ENCODE measurements around the gene MUC4. TPM values are rescaled to one million over a fixed set of nuclear protein-coding genes. Genes with fewer than 3 reads are reported as not detected.

Gene MUC4
- polyA plus RNA-seq, 1 experiment, result not detected

- ChIA-PET POLR2A (no interaction called here), CTCF (no interaction called here)
- Histone ChIP-seq H3K9me3 (ENCODE audit: control insufficient read depth, insufficient read depth, low read length) (peaks cover 6% of the 10 kb centered on the region; the same call in 1 of the 2 replicates), H3K27ac (ENCODE audit: low read depth, low read length) (no peak overlapping the region), H3K27me3 (ENCODE audit: control insufficient read depth, insufficient read depth, low read length) (peaks cover 27% of the 10 kb centered on the region), H3K4me3 (ENCODE audit: low read depth, low read length) (no peak overlapping the region)
- no peak for DNase-seq (ENCODE audit: low read depth, low spot score)
- TF ChIP-seq, protein P1, sequence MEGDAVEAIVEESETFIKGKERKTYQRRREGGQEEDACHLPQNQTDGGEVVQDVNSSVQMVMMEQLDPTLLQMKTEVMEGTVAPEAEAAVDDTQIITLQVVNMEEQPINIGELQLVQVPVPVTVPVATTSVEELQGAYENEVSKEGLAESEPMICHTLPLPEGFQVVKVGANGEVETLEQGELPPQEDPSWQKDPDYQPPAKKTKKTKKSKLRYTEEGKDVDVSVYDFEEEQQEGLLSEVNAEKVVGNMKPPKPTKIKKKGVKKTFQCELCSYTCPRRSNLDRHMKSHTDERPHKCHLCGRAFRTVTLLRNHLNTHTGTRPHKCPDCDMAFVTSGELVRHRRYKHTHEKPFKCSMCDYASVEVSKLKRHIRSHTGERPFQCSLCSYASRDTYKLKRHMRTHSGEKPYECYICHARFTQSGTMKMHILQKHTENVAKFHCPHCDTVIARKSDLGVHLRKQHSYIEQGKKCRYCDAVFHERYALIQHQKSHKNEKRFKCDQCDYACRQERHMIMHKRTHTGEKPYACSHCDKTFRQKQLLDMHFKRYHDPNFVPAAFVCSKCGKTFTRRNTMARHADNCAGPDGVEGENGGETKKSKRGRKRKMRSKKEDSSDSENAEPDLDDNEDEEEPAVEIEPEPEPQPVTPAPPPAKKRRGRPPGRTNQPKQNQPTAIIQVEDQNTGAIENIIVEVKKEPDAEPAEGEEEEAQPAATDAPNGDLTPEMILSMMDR (IDR thresholded peaks at IDR 0.05; ENCODE audit: low read depth, low read length), result no peak
These were observed 1.3 kb downstream of the MUC4 start for GRCh38 chr3:195810455-195810845.

DNA sequence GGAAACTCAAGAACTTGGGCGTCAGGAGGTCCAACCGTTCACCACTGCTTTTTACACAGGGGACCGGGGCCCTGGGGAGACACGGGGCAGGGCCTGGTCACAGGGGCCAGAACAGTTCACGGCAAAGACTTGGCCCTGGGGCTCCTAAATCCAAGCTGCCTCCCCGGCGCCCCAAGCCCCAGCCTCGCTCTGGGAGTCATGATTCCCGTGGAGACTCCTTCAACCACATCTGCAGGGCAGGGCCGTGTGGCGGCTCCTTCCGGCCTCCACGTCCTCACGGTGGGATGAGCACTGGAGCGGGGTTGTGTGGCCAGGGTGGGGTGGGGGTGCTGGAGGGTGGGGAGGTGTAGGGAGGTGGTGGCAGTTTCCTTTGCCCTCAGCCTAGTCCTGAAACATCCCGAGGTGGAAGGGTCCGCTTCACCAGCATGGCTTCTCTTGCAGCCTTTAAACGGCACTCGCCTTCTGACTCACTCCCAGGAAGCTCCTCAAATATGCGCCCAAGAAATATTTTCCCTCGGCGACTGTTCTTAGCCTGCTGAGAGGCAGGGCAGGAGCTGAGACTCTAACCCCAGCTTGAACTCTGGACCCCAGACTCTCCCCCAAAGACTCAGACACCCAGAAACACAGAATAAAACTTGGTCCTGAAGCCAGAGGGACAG lies 1.8 kb downstream of the MUC4 start:
- DNase-seq (ENCODE audit: low read depth, low spot score), result no peak
- CTCF ChIA-PET, result no interaction called here
- Histone ChIP-seq H3K27ac (ENCODE audit: low read depth, low read length) (no peak overlapping the region), H3K9me3 (ENCODE audit: control insufficient read depth, insufficient read depth, low read length) (peaks cover 6% of the 10 kb centered on the region; the same call in 1 of the 2 replicates), H3K4me3 (ENCODE audit: low read depth, low read length) (no peak overlapping the region), H3K27me3 (ENCODE audit: control insufficient read depth, insufficient read depth, low read length) (peaks cover 23% of the 10 kb centered on the region)
- POLR2A ChIA-PET, result no interaction called here
- TF ChIP-seq, protein P1 (IDR thresholded peaks at IDR 0.05; ENCODE audit: low read depth, low read length), result no peak

DNA sequence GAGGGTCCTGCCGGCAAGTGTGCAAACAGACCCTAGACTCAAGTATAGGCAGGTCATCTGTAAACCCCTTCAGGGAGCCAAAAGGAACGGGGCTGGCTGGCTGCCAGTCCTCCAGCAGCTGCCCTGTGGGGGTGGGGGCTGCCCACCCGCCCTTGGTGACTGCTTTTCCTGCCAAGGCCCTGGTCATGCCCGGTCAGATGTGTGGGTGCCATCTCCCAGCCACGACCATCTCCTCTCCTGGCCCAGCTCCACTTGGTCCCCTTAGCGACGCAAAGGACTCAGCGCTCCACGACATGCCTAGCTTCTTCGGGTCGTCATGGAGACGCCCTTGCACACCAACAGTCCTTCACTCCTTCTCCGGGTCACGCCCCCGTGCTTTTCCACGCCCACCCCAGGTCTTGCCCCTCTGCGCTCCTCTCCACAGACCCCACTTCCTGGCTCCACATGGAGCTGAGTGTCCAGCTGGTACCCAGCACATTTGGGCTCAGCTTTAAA lies 2.4 kb downstream of the MUC4 start:
- DNase-seq (ENCODE audit: low read depth, low spot score), result no peak
- ChIA-PET POLR2A (no interaction called here), CTCF (no interaction called here)
- no peak overlapping the region for H3K4me3 ChIP-seq (ENCODE audit: low read depth, low read length)
- peaks cover 6% of the 10 kb centered on the region; the same call in 1 of the 2 replicates for H3K9me3 ChIP-seq (ENCODE audit: control insufficient read depth, insufficient read depth, low read length)
- no peak overlapping the region for H3K27ac ChIP-seq (ENCODE audit: low read depth, low read length)
- TF ChIP-seq, protein P1 (IDR thresholded peaks at IDR 0.05; ENCODE audit: low read depth, low read length), result no peak
- peaks cover 24% of the 10 kb centered on the region for H3K27me3 ChIP-seq (ENCODE audit: control insufficient read depth, insufficient read depth, low read length)

GRCh38 chr3:195808741-195809290 lies 2.9 kb downstream of the MUC4 start:
- Histone ChIP-seq H3K27me3 (ENCODE audit: control insufficient read depth, insufficient read depth, low read length) (peaks cover 27% of the 10 kb centered on the region), H3K27ac (ENCODE audit: low read depth, low read length) (no peak overlapping the region), H3K9me3 (ENCODE audit: control insufficient read depth, insufficient read depth, low read length) (peaks cover 6% of the 10 kb centered on the region; the same call in 1 of the 2 replicates), H3K4me3 (ENCODE audit: low read depth, low read length) (no peak overlapping the region)
- ChIA-PET CTCF (no interaction called here), POLR2A (no interaction called here)
- TF ChIP-seq, protein P1 (IDR thresholded peaks at IDR 0.05; ENCODE audit: low read depth, low read length), result no peak
- no peak for DNase-seq (ENCODE audit: low read depth, low spot score)

DNA sequence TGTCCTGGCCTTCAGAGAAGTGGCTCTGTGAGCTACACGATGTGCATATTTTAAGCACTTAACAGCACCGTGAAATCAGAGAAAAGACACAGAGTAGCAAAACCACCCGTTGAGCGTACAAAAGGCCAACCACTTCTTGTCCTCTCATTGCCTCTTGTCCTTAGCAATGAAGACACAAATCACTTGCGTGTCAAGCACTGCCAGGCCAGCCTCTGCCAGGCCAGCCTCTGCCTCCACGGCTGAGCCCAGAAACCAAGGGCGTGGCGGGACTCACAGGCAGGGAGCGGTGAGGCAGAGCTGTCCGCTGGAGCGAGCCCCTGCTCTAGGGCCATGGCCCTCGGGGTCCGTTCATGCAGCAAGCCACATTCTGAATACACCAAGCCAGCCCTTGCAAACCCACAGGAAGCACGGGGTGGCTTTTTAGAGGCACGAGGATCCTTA lies 4.0 kb downstream of the MUC4 start:
- CTCF ChIA-PET, result no interaction called here

More for the DNA sequence above, 4.0 kb downstream of the MUC4 start:
- no peak overlapping the region for H3K27ac ChIP-seq (ENCODE audit: low read depth, low read length)
- no peak overlapping the region for H3K4me3 ChIP-seq (ENCODE audit: low read depth, low read length)
- POLR2A ChIA-PET, result no interaction called here
- peaks cover 6% of the 10 kb centered on the region; the same call in 1 of the 2 replicates for H3K9me3 ChIP-seq (ENCODE audit: control insufficient read depth, insufficient read depth, low read length)
- TF ChIP-seq, protein P1 (IDR thresholded peaks at IDR 0.05; ENCODE audit: low read depth, low read length), result no peak
- DNase-seq (ENCODE audit: low read depth, low spot score), result no peak
- H3K27me3 ChIP-seq (ENCODE audit: control insufficient read depth, insufficient read depth, low read length), result peaks cover 31% of the 10 kb centered on the region
